H1 (cell line): ENCODE data around the gene ELOA. TPM values are rescaled to one million over a fixed set of nuclear protein-coding genes. Genes with fewer than 3 reads are reported as not detected.

Experiments
- CTCF ChIA-PET: fragments of 300-600 bp; sonication (Branson Sonifier 250); formaldehyde crosslinking; loops from one replicate; lab custom pipeline; 2021; ENCODE audit not compliant: partially characterized antibody; lab: Charles Lee
- POLR2A ChIA-PET: fragments of 300-600 bp; sonication (Branson Sonifier 250); formaldehyde crosslinking; loops from one replicate; lab custom pipeline; 2021; ENCODE audit warnings: inconsistent platforms; ENCODE audit not compliant: partially characterized antibody; lab: Charles Lee
- DNase-seq, 2 experiments: peaks; one replicate each; pipeline versions ENCODE4 v3.0.0 to v3.0.0-alpha.2; 2010 to 2022; ENCODE audit warnings: low spot score in 2 of 2, low read depth in 1 of 2, mixed read lengths in 1 of 2
- FAIRE-seq: peaks from 2 replicates; lab custom pipeline; 2011; peaks lifted over from hg19 to GRCh38; lab: Jason Lieb, UNC
- H2AFZ ChIP-seq: 2 replicates; pipeline ENCODE4 v1.8.1; 2012; ENCODE audit warnings: low read length, inconsistent platforms
- H2AK5ac ChIP-seq: 2 replicates; pipeline ENCODE4 v1.6.1; 2013; ENCODE audit warnings: low read depth, low read length
- H2BK120ac ChIP-seq: replicated peaks from 2 replicates; pipeline ENCODE3; 2013; ENCODE audit warnings: low read depth, low read length, inconsistent platforms
- H2BK12ac ChIP-seq: 2 replicates; pipeline ENCODE4 v1.6.1; 2013; ENCODE audit warnings: low read depth, low read length
- H2BK15ac ChIP-seq: 2 replicates; pipeline ENCODE4 v1.6.1; 2013; ENCODE audit warnings: low read length
- H2BK20ac ChIP-seq: 2 replicates; pipeline ENCODE4 v1.6.1; 2013; ENCODE audit warnings: low read length
- H2BK5ac ChIP-seq: 2 replicates; pipeline ENCODE4 v1.6.1; 2013; ENCODE audit warnings: low read depth, low read length
- H3K14ac ChIP-seq: 2 replicates; pipeline ENCODE4 v1.6.1; 2013; ENCODE audit warnings: inconsistent platforms; ENCODE audit not compliant: insufficient read length
- H3K18ac ChIP-seq: 2 replicates; pipeline ENCODE4 v1.6.1; 2013; ENCODE audit warnings: low read length; ENCODE audit errors: extremely low read depth
- H3K23ac ChIP-seq: 2 replicates; pipeline ENCODE4 v1.6.1; 2013; ENCODE audit warnings: inconsistent platforms; ENCODE audit not compliant: insufficient read length
- H3K23me2 ChIP-seq: 2 replicates; pipeline ENCODE4 v1.6.1; 2013; ENCODE audit warnings: low read depth, low read length
- H3K27ac ChIP-seq: 2 replicates; pipeline ENCODE4 v1.6.1; 2011; ENCODE audit warnings: low read depth, low read length, inconsistent platforms
- H3K27me3 ChIP-seq, 4 experiments: replicated peaks in 1 of 4; 1 replicate in 1 of 4; 2 replicates in 3 of 4; pipeline versions ENCODE4 v1.6.1 to v1.8.1; 2011 to 2013; ENCODE audit warnings: low read length in 3 of 4, mild to moderate bottlenecking in 3 of 4, inconsistent platforms in 2 of 4, mixed read lengths in 2 of 4, moderate library complexity in 1 of 4; ENCODE audit not compliant: control insufficient read depth in 3 of 4, insufficient read depth in 3 of 4; ENCODE audit errors: extremely low read depth in 1 of 4
- H3K36me3 ChIP-seq, 4 experiments: 2 replicates each; pipeline versions ENCODE4 v1.6.1 to v1.8.1; 2011 to 2013; ENCODE audit warnings: mild to moderate bottlenecking in 4 of 4, low read length in 3 of 4, moderate library complexity in 2 of 4, control low read depth in 1 of 4, inconsistent platforms in 1 of 4; ENCODE audit not compliant: insufficient read depth in 4 of 4, control insufficient read depth in 2 of 4
- H3K4ac ChIP-seq: replicated peaks from 2 replicates; pipeline ENCODE3; 2013; ENCODE audit warnings: low read length, low read depth, mixed read lengths, inconsistent platforms; ENCODE audit not compliant: insufficient read length
- H3K4me1 ChIP-seq, 4 experiments: replicated peaks in 1 of 4; 1 replicate in 1 of 4; 2 replicates in 3 of 4; pipeline versions ENCODE4 v1.6.1 to v1.8.1; 2011 to 2013; ENCODE audit warnings: low read length in 3 of 4, inconsistent platforms in 2 of 4, mixed read lengths in 1 of 4; ENCODE audit not compliant: insufficient read depth in 4 of 4, control insufficient read depth in 3 of 4
- H3K4me2 ChIP-seq, 2 experiments: 2 replicates each; pipeline versions ENCODE4 v1.6.1 to v1.8.1; 2011 to 2013; ENCODE audit warnings: low read depth in 2 of 2, low read length in 2 of 2, control low read depth in 1 of 2, inconsistent platforms in 1 of 2, mild to moderate bottlenecking in 1 of 2; ENCODE audit not compliant: insufficient read depth in 1 of 2
- H3K4me3 ChIP-seq, 4 experiments: fragments of 200-600, 300-600 bp in 1 of 4; sonication (generic), shearing (Covaris generic), sonication (Bioruptor Twin) in 1 of 4; 2 replicates each; pipeline versions ENCODE4 v1.5.1 to v1.8.1; 2011 to 2016; ENCODE audit warnings: low read length in 4 of 4, low read depth in 3 of 4, control low read depth in 2 of 4, inconsistent platforms in 2 of 4, mild to moderate bottlenecking in 2 of 4, mixed read lengths in 1 of 4, moderate library complexity in 1 of 4; ENCODE audit not compliant: insufficient read depth in 2 of 4; ENCODE audit errors: extremely low read depth in 1 of 4
- H3K56ac ChIP-seq: replicated peaks from 2 replicates; pipeline ENCODE3; 2013; ENCODE audit warnings: low read depth, mild to moderate bottlenecking, mixed read lengths, low read length, inconsistent platforms; ENCODE audit not compliant: insufficient read length
- H3K79me1 ChIP-seq: 2 replicates; pipeline ENCODE4 v1.6.1; 2013; ENCODE audit warnings: low read depth, low read length, control low read depth
- H3K79me2 ChIP-seq, 2 experiments: 2 replicates each; pipeline versions ENCODE4 v1.6.1 to v1.8.1; 2012 to 2013; ENCODE audit warnings: low read length in 2 of 2, mild to moderate bottlenecking in 2 of 2, inconsistent platforms in 1 of 2; ENCODE audit not compliant: insufficient read depth in 2 of 2, control insufficient read depth in 1 of 2
- H3K9ac ChIP-seq, 4 experiments: replicated peaks in 1 of 4; 1 replicate in 1 of 4; 2 replicates in 3 of 4; pipeline versions ENCODE4 v1.6.1 to v1.8.1; 2011 to 2013; ENCODE audit warnings: low read depth in 3 of 4, low read length in 3 of 4, control low read depth in 2 of 4, mild to moderate bottlenecking in 2 of 4, moderate library complexity in 2 of 4, inconsistent platforms in 1 of 4; ENCODE audit errors: extremely low read depth in 1 of 4
- H3K9me3 ChIP-seq, 2 experiments: 2 replicates each; pipeline versions ENCODE4 v1.6.1 to v1.8.1; 2012 to 2013; ENCODE audit warnings: mild to moderate bottlenecking in 2 of 2, moderate library complexity in 2 of 2, control low read depth in 1 of 2, inconsistent platforms in 1 of 2, low read depth in 1 of 2, low read length in 1 of 2, mixed read lengths in 1 of 2; ENCODE audit not compliant: insufficient read depth in 2 of 2
- H4K20me1 ChIP-seq, 2 experiments: replicated peaks in 1 of 2; 2 replicates each; pipeline versions ENCODE3 to v1.8.1; 2011 to 2013; ENCODE audit warnings: inconsistent platforms in 2 of 2, low read length in 2 of 2, mild to moderate bottlenecking in 1 of 2; ENCODE audit not compliant: insufficient read depth in 2 of 2, control insufficient read depth in 1 of 2
- H4K5ac ChIP-seq: 2 replicates; pipeline ENCODE4 v1.6.1; 2013; ENCODE audit warnings: low read length, low read depth, mixed read lengths, inconsistent platforms; ENCODE audit not compliant: insufficient read length
- H4K8ac ChIP-seq: 2 replicates; pipeline ENCODE4 v1.8.0; 2013; ENCODE audit warnings: mild to moderate bottlenecking, moderate library complexity, low read length, inconsistent platforms; ENCODE audit not compliant: insufficient read depth; ENCODE audit errors: extremely low read depth
- H4K91ac ChIP-seq: replicated peaks from 2 replicates; pipeline ENCODE3; 2013; ENCODE audit warnings: low read length, mixed read lengths, inconsistent platforms; ENCODE audit not compliant: insufficient read length
- POLR2A ChIP-seq, 2 experiments: IDR thresholded peaks; 1 replicate in 1 of 2; 2 replicates in 1 of 2; pipeline ENCODE4 v1.6.1; 2011; ENCODE audit warnings: low read depth in 2 of 2, low read length in 2 of 2, mild to moderate bottlenecking in 2 of 2; ENCODE audit errors: control extremely low read depth in 1 of 2
- POLR2AphosphoS5 ChIP-seq: IDR thresholded peaks from 2 replicates; pipeline ENCODE4 v1.6.1; 2011; ENCODE audit warnings: low read depth, low read length
- SAP30 ChIP-seq: fragments of 300-600 bp; sonication (generic); IDR thresholded peaks from 2 replicates; pipeline ENCODE4 v1.7.1; 2012; ENCODE audit warnings: low read length, moderate library complexity, mild to moderate bottlenecking, inconsistent platforms; ENCODE audit not compliant: insufficient read depth, insufficient replicate concordance
- WGBS, 2 experiments: shearing (Covaris generic) in 1 of 2; methylation state at CpG; one replicate each; pipeline versions ENCODE4 v1.1.6 to v1.1.7; 2013 to 2015; ENCODE audit warnings: low lambda C conversion rate in 2 of 2, mixed read lengths in 2 of 2, inconsistent platforms in 1 of 2, low coverage in 1 of 2, missing lambda C conversion rate in 1 of 2; ENCODE audit not compliant: insufficient replicate concordance in 2 of 2, insufficient coverage in 1 of 2, insufficient read length in 1 of 2; ENCODE audit errors: extremely low coverage in 1 of 2, missing lambda C conversion rate in 1 of 2; 5-methylcytosine and 5-hydroxymethylcytosine counted together
- polyA plus RNA-seq, 7 experiments: library from polyadenylated mRNA; depleted of rRNA in 3 of 7; stranded (reverse) in 5 of 7; unstranded in 2 of 7; fragments of >200 nt in 5 of 7; fragments of 200-250 nt in 2 of 7; gene quantifications; 1 replicate in 5 of 7; 2 replicates in 1 of 7; 4 replicates in 1 of 7; pipeline versions ENCODE4 v1.2.1 to v1.2.3, GENCODE V29; 2011 to 2013; ENCODE audit warnings: missing spikeins in 2 of 7, mixed read lengths in 2 of 7
- total RNA-seq: library from RNA; stranded (reverse); fragmentation: NEBNext Ultra II Directional; extraction: Animal tissue kit (Norgen Biotek cat#: 25700); gene quantifications from 2 replicates; pipeline ENCODE4 v1.2.1, GENCODE V29; 2021

The ELOA gene
- total and polyA plus RNA-seq, 2 of the 8 experiments (the other 6 are each of a cell fraction or from before 2014, with no cell fraction given): 15.7 to 61.1 TPM

DNA sequence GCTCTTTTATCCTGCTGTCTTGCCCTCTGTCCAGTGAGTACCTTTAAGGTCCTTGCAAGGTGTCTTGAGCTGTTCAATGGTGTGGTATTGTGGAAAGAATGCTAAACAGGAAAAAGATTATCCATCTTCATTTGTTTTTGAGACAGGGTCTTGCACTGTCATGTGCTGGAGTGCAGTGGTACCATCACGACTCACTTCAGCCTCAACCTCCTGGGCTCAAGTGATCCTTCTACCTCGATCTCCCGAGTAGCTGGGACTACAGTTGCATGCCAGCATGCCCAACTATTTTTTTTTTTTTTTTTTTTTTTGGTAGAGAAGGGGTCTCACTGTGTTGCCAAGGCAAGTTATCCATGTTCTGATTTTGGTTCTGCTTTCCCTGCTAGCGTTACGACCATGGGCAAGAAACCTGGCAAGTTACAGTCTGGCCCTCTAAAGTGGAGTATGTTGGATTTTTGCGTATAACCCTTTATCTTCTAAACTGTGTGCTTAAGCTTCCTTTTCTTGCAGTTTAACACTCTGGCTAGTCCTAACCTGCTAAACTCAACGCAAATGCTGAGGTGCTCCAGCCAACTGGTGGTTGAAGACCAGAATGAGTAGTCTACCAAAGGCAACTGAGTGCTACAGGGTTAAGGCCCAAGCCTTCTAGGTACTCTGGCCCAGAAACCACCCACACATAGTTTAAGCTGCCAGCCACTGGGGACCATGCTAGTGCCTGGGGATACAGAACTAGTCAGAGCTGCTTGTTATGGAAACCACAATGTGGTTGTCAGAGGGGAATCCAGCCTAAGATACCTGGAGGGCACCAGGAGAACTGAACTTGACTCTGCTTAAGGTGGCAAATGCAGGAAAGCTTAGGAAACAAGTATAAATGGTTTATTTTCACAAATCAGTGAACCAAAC is 43.7 kb upstream of the ELOA start:
- no peak overlapping the region for H2AK5ac ChIP-seq
- peaks cover 35 to 88% (median 67%) of the 10 kb centered on the region in 4 experiments for H3K36me3 ChIP-seq
- peaks cover 5% of the 10 kb centered on the region; the same call in 1 of the 2 replicates for H3K79me1 ChIP-seq
- POLR2A ChIA-PET: interaction anchor here (0.6 to 12.3 kb wide), 17 partner anchors 5 to 1045 kb away, joined by 3 to 190 read pairs (median 4); partner anchors contain the start of genes ELOA and RPL11
- H3K27me3 ChIP-seq: no peaks in the 10 kb centered on the region
- H3K9me3 ChIP-seq: no peaks in the 10 kb centered on the region
- H3K56ac ChIP-seq: no peak overlapping the region
- TF ChIP-seq POLR2A (IDR thresholded peaks at IDR 0.05; ENCODE audit: control extremely low read depth in 1 of 2, low read depth in 2 of 2, low read length in 2 of 2): peak in 1 of 2 experiments; percentile 3; a peak in 1 of 3 replicates
- peak; percentile 63 for TF ChIP-seq POLR2AphosphoS5
- no peak for TF ChIP-seq SAP30
- no peak overlapping the region for H2BK20ac ChIP-seq
- H3K79me2 ChIP-seq: peaks cover 13 to 70% of the 10 kb centered on the region in 2 experiments
- no peak overlapping the region for H2BK120ac ChIP-seq
- H3K4ac ChIP-seq: no peak overlapping the region
- no peak overlapping the region for H4K8ac ChIP-seq
- no peak for DNase-seq
- no peak overlapping the region for H4K91ac ChIP-seq
- H3K23me2 ChIP-seq: no peaks in the 10 kb centered on the region
- no peak overlapping the region for H3K18ac ChIP-seq
- H2AFZ ChIP-seq: no peak overlapping the region
- CTCF ChIA-PET: interaction anchor here (0.6 to 2.7 kb wide), 9 partner anchors 8 to 296 kb away, joined by 3 to 9 read pairs (median 4); partner anchors contain the start of gene RPL11
- FAIRE-seq: no peak
- no peak overlapping the region for H2BK15ac ChIP-seq
- H3K4me2 ChIP-seq: no peak overlapping the region
- H3K23ac ChIP-seq: no peak overlapping the region
- H2BK12ac ChIP-seq: no peak overlapping the region
- no peak overlapping the region for H2BK5ac ChIP-seq
- H3K27ac ChIP-seq: no peak overlapping the region
- no peak overlapping the region for H3K14ac ChIP-seq
- peaks cover 34 to 37% of the 10 kb centered on the region in 2 experiments for H4K20me1 ChIP-seq
- no peak overlapping the region for H3K4me3 ChIP-seq
- no peak overlapping the region for H3K9ac ChIP-seq
- H4K5ac ChIP-seq: no peak overlapping the region
- WGBS, 2 experiments: 94% methylated on average over 7 of the region's 7 CpGs; no CpG with 5 or more reads in 1 of the 2 experiments
- H3K4me1 ChIP-seq: peaks cover 0 to 5% (median under 1%) of the 10 kb centered on the region in 4 experiments; a peak in 2 of 7 replicates
